HUES6 (cell line): Measurements from ENCODE around the gene CALR.

Experiments
- H3K27ac ChIP-seq: 2 replicates; pipeline ENCODE4 v1.7.0; 2013; ENCODE audit warnings: low read depth, mild to moderate bottlenecking, low read length, inconsistent platforms
- H3K27me3 ChIP-seq: 2 replicates; pipeline ENCODE4 v1.6.1; 2013; ENCODE audit warnings: low read length; ENCODE audit not compliant: control insufficient read depth, insufficient read depth
- H3K36me3 ChIP-seq: 2 replicates; pipeline ENCODE4 v1.6.1; 2013; ENCODE audit warnings: low read length; ENCODE audit not compliant: control insufficient read depth, insufficient read depth
- H3K4me1 ChIP-seq: 2 replicates; pipeline ENCODE4 v1.6.1; 2013; ENCODE audit warnings: low read length; ENCODE audit not compliant: control insufficient read depth, insufficient read depth
- H3K4me3 ChIP-seq: 2 replicates; pipeline ENCODE4 v1.5.1; 2013; ENCODE audit warnings: low read depth, low read length
- H3K9ac ChIP-seq: one replicate; pipeline ENCODE4 v1.6.1; 2013; ENCODE audit warnings: mild to moderate bottlenecking, low read length
- H3K9me3 ChIP-seq: 2 replicates; pipeline ENCODE4 v1.6.1; 2013; ENCODE audit warnings: low read depth, low read length; ENCODE audit not compliant: control insufficient read depth, insufficient read depth

The CALR gene

DNA sequence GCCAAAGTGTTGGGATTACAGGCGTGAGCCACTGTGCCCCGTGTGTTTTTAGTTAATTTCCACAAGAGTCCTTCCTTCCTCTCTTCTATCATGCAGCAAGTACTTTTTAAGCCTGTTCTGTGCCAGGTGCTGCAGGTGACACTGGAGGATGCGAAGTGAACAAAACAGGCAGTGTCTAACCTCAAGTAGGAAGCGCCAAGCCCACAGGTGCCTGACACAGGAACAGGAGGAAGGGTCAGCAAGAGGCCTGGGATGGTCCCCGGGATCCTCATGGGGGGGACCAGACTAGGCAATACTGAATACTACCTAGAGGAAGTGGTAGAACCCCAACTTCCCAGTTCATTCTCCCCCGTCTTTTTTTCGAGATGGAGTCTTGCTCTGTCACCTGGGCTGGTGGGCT lies 1.8 kb upstream of the CALR start:
- Histone ChIP-seq H3K27me3 (no peaks in the 10 kb centered on the region), H3K36me3 (peaks cover 29% of the 10 kb centered on the region), H3K9me3 (no peaks in the 10 kb centered on the region), H3K9ac (no peak overlapping the region), H3K4me3 (no peak overlapping the region), H3K4me1 (peaks cover 26% of the 10 kb centered on the region), H3K27ac (no peak overlapping the region)

GRCh38 chr19:12937093-12937926 lies 1.1 kb upstream of the CALR start:
- H3K4me1 ChIP-seq = peaks cover 25% of the 10 kb centered on the region
- H3K4me3 ChIP-seq = peak overlapping the region; percentile 85
- H3K9ac ChIP-seq = peak overlapping the region; percentile 70
- H3K9me3 ChIP-seq = no peaks in the 10 kb centered on the region
- H3K36me3 ChIP-seq = peaks cover 34% of the 10 kb centered on the region
- no peaks in the 10 kb centered on the region for H3K27me3 ChIP-seq
- H3K27ac ChIP-seq = peak overlapping the region; percentile 24; the same call in 1 of the 2 replicates

DNA sequence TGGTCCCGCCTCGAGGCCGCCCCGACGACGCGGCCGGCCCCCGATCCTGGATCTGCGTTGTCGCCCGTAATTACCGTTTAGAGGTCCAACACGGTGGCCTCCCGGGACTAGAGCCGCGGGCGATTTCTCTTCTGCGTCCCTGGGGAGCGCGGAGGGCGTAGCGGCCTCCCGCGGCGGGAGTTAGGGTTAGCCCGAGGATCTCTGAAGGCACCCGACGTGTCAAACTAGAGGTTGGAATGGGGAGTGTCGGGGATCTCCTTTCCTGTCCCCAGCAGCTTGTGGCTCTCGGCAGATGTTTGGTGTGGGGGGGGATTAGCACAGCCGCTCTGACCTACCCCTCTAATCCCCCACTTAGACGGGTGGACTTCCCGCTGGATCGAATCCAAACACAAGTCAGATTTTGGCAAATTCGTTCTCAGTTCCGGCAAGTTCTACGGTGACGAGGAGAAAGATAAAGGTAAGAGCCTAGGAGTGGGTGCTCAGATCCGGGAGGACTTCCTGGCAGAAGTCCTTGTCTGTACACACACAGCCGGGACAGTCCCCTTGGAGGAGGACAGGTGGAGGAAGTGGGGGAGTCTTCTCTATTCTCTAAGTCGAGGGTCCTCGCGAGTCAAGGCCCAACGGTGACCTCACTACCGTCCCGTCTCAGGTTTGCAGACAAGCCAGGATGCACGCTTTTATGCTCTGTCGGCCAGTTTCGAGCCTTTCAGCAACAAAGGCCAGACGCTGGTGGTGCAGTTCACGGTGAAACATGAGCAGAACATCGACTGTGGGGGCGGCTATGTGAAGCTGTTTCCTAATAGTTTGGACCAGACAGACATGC lies 581 bp downstream of the CALR start:
- Histone ChIP-seq H3K9ac (peak overlapping the region; percentile 94), H3K27ac (peak overlapping the region; percentile 71; the same call in 1 of the 2 replicates), H3K4me3 (peak overlapping the region; percentile 85), H3K9me3 (no peaks in the 10 kb centered on the region), H3K4me1 (peaks cover 20% of the 10 kb centered on the region), H3K27me3 (no peaks in the 10 kb centered on the region), H3K36me3 (peaks cover 50% of the 10 kb centered on the region)

- peaks cover 20% of the 10 kb centered on the region for H3K4me1 ChIP-seq
These were observed 1.6 kb downstream of the CALR start for GRCh38 chr19:12939975-12940423.

GRCh38 chr19:12940897-12941296 lies 2.5 kb downstream of the CALR start:
- 0 out of 2 replicates have a peak overlapping the region, but pooled peaks have one; percentile 85 for H3K4me3 ChIP-seq
- no peaks in the 10 kb centered on the region for H3K9me3 ChIP-seq
- H3K4me1 ChIP-seq = peaks cover 20% of the 10 kb centered on the region
- H3K27ac ChIP-seq = no peak overlapping the region
- no peak overlapping the region for H3K9ac ChIP-seq
- peaks cover 60% of the 10 kb centered on the region for H3K36me3 ChIP-seq
- no peaks in the 10 kb centered on the region for H3K27me3 ChIP-seq

More at GRCh38 chr19:12939975-12940423, 1.6 kb downstream of the CALR start:
- Histone ChIP-seq H3K27ac (no peak overlapping the region), H3K27me3 (no peaks in the 10 kb centered on the region), H3K4me3 (peak overlapping the region; percentile 85), H3K9me3 (no peaks in the 10 kb centered on the region), H3K9ac (no peak overlapping the region), H3K36me3 (peaks cover 60% of the 10 kb centered on the region)

DNA sequence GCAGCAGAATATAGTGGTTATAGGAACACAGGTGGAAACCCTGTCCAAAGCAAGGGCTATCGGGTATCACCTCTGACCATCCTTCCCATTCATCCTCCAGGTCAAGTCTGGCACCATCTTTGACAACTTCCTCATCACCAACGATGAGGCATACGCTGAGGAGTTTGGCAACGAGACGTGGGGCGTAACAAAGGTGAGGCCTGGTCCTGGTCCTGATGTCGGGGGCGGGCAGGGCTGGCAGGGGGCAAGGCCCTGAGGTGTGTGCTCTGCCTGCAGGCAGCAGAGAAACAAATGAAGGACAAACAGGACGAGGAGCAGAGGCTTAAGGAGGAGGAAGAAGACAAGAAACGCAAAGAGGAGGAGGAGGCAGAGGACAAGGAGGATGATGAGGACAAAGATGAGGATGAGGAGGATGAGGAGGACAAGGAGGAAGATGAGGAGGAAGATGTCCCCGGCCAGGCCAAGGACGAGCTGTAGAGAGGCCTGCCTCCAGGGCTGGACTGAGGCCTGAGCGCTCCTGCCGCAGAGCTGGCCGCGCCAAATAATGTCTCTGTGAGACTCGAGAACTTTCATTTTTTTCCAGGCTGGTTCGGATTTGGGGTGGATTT lies 5.1 kb downstream of the CALR start:
- Histone ChIP-seq H3K9me3 (no peaks in the 10 kb centered on the region), H3K4me3 (no peak overlapping the region), H3K4me1 (peaks cover 11% of the 10 kb centered on the region), H3K36me3 (peaks cover 73% of the 10 kb centered on the region), H3K9ac (no peak overlapping the region), H3K27ac (no peak overlapping the region), H3K27me3 (no peaks in the 10 kb centered on the region)

GRCh38 chr19:12944104-12944674 lies 5.8 kb downstream of the CALR start:
- Histone ChIP-seq H3K9me3 (no peaks in the 10 kb centered on the region), H3K27me3 (no peaks in the 10 kb centered on the region), H3K9ac (no peak overlapping the region), H3K27ac (no peak overlapping the region), H3K4me1 (peaks cover 11% of the 10 kb centered on the region), H3K36me3 (peaks cover 77% of the 10 kb centered on the region), H3K4me3 (no peak overlapping the region)

GRCh38 chr19:12945479-12946091 lies 7.2 kb downstream of the CALR start, which contains the start of gene RAD23A:
TSS of gene RAD23A (plus strand) at chr19:12945862. CDS start at chr19:12945949, 87 bp downstream.
- 0 out of 2 replicates have a peak, but pooled peaks cover 4% of the 10 kb centered on the region for H3K4me1 ChIP-seq
- H3K36me3 ChIP-seq = peaks cover 75% of the 10 kb centered on the region

DNA sequence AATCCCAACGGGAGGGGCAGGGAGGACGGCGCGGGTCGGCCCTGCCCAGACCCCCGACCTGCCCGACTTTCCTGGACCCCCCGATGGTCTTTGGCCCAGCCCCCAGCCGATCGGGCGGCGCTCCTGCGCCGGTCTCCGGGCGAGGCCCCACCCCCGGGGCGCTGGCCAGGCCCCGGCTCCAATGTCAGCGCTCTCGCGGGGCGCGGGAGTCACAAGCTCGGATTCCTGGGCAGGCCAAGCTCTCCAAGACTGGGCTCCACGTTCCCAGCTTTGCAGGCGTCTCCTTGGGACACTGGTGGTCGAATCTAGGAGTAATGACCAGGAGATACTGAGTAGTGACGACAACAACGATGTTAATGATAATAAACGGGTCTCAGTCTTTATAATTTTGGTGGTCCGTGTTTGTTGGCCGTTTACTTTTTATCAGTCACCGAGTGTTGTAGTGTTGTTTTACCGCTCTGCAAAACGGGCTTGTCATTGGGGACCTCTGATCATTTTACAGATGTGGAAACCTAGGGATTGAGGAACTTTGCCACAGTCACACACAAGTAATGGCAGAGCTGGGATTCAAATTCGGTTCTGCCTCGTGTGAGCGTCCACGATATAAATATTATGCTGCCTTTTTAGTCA lies 7.8 kb downstream of the CALR start:
- Histone ChIP-seq H3K27ac (peak overlapping the region; percentile 93), H3K36me3 (peaks cover 75% of the 10 kb centered on the region), H3K4me1 (0 out of 2 replicates have a peak, but pooled peaks cover 4% of the 10 kb centered on the region), H3K9ac (peak overlapping the region; percentile 95), H3K9me3 (no peaks in the 10 kb centered on the region), H3K27me3 (no peaks in the 10 kb centered on the region), H3K4me3 (peak overlapping the region; percentile 80)

More at GRCh38 chr19:12945479-12946091, 7.2 kb downstream of the CALR start, which contains the start of gene RAD23A:
- peak within 1 kb of the TSS; percentile 95 for H3K9ac ChIP-seq
- H3K27me3 ChIP-seq = no peaks in the 10 kb centered on the region
- no peaks in the 10 kb centered on the region for H3K9me3 ChIP-seq
- peak within 1 kb of the TSS; percentile 93 for H3K27ac ChIP-seq
- peak within 1 kb of the TSS; percentile 80 for H3K4me3 ChIP-seq
